ENCODE measurements around the gene KRTAP10-2.

The KRTAP10-2 gene

GRCh38 chr21:44537930-44538911, 13.1 kb downstream of the KRTAP10-2 start:
- no peak for DNase-seq

- no peak for DNase-seq
Measured at GRCh38 chr21:44535963-44536362, 15.3 kb downstream of the KRTAP10-2 start.

GRCh38 chr21:44534688-44535087, 16.6 kb downstream of the KRTAP10-2 start:
- no peak for DNase-seq

GRCh38 chr21:44533891-44534627, 17.2 kb downstream of the KRTAP10-2 start:
- DNase-seq = no peak

GRCh38 chr21:44533121-44533890, 18.0 kb downstream of the KRTAP10-2 start:
- DNase-seq = no peak

GRCh38 chr21:44532712-44533111, 18.6 kb downstream of the KRTAP10-2 start:
- DNase-seq = no peak

- no peak for DNase-seq
Measured at GRCh38 chr21:44531606-44532564, 19.4 kb downstream of the KRTAP10-2 start.

GRCh38 chr21:44530903-44531605, 20.3 kb downstream of the KRTAP10-2 start:
- DNase-seq = no peak

- no peak for DNase-seq
Measured at GRCh38 chr21:44530221-44530902, 20.9 kb downstream of the KRTAP10-2 start.

- DNase-seq = no peak
Measured at GRCh38 chr21:44529503-44530125, 21.7 kb downstream of the KRTAP10-2 start.

GRCh38 chr21:44529011-44529421, 22.3 kb downstream of the KRTAP10-2 start:
- no peak for DNase-seq

- DNase-seq = no peak
Measured at GRCh38 chr21:44528634-44528995, 22.7 kb downstream of the KRTAP10-2 start.

GRCh38 chr21:44527983-44528633, 23.2 kb downstream of the KRTAP10-2 start:
- DNase-seq = no peak

GRCh38 chr21:44527156-44527982, 23.9 kb downstream of the KRTAP10-2 start:
- no peak for DNase-seq

- DNase-seq = no peak
Measured at GRCh38 chr21:44526096-44526997, 25.0 kb downstream of the KRTAP10-2 start.

- no peak for DNase-seq
Measured at GRCh38 chr21:44525391-44526095, 25.8 kb downstream of the KRTAP10-2 start.

Measured in bone marrow (tissue), 2 donors.